Measurements from ENCODE around the gene OR6K6. TPM values are rescaled to one million over a fixed set of nuclear protein-coding genes. Genes with fewer than 3 reads are reported as not detected.

OR6K6 gene
- total RNA-seq, 1 experiment from 2014 or later, result not detected

DNA sequence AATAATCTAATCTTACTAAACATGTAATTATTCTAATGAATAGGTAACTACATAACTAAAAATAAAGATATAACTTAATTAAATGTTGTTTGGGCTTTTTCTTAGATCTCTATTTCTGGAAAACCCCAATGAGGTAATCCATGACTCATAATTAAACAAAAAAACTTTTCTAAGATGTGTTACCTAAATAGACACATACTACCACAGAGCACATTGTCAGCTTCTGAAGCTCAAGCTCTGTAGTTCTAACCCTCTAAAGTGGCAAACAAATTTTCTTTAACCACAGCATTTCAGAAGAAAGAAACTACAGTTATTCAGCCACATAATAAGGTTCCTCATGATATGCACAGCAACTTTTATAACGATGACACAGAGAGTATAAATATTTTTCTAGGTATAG, 38.2 kb upstream of the OR6K6 start:
- intact Hi-C loops (cut with micrococcal nuclease), result no loop called here
- Mint-ChIP-seq H3K4me3 (ENCODE audit: unreplicated experiment) (no peak overlapping the region), H3K36me3 (ENCODE audit: insufficient read depth, unreplicated experiment) (no peaks in the 10 kb centered on the region), H3K27me3 (ENCODE audit: insufficient read depth, unreplicated experiment) (peaks cover 97% of the 10 kb centered on the region), H3K4me1 (ENCODE audit: insufficient read depth, unreplicated experiment) (peaks cover 6% of the 10 kb centered on the region), H3K27ac (ENCODE audit: low read depth, unreplicated experiment) (no peak overlapping the region), H3K9me3 (ENCODE audit: unreplicated experiment) (no peaks in the 10 kb centered on the region)
- no TSS peak for BruUV-seq (replicated peaks)
- POLR2A ChIA-PET, result no interaction called here
- CTCF ChIA-PET, result no interaction called here
- TF ChIP-seq, protein P1, sequence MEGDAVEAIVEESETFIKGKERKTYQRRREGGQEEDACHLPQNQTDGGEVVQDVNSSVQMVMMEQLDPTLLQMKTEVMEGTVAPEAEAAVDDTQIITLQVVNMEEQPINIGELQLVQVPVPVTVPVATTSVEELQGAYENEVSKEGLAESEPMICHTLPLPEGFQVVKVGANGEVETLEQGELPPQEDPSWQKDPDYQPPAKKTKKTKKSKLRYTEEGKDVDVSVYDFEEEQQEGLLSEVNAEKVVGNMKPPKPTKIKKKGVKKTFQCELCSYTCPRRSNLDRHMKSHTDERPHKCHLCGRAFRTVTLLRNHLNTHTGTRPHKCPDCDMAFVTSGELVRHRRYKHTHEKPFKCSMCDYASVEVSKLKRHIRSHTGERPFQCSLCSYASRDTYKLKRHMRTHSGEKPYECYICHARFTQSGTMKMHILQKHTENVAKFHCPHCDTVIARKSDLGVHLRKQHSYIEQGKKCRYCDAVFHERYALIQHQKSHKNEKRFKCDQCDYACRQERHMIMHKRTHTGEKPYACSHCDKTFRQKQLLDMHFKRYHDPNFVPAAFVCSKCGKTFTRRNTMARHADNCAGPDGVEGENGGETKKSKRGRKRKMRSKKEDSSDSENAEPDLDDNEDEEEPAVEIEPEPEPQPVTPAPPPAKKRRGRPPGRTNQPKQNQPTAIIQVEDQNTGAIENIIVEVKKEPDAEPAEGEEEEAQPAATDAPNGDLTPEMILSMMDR (IDR thresholded peaks at IDR 0.05; ENCODE audit: unreplicated experiment), result no peak
- no peak for DNase-seq (ENCODE audit: unreplicated experiment)

GRCh38 chr1:158717344-158717743, 37.2 kb upstream of the OR6K6 start:
- Mint-ChIP-seq H3K27me3 (ENCODE audit: insufficient read depth, unreplicated experiment) (peaks cover 97% of the 10 kb centered on the region), H3K4me1 (ENCODE audit: insufficient read depth, unreplicated experiment) (peaks cover 6% of the 10 kb centered on the region), H3K9me3 (ENCODE audit: unreplicated experiment) (no peaks in the 10 kb centered on the region), H3K36me3 (ENCODE audit: insufficient read depth, unreplicated experiment) (no peaks in the 10 kb centered on the region), H3K4me3 (ENCODE audit: unreplicated experiment) (no peak overlapping the region), H3K27ac (ENCODE audit: low read depth, unreplicated experiment) (no peak overlapping the region)
- intact Hi-C loops (cut with micrococcal nuclease), result no loop called here
- TF ChIP-seq, protein P1 (IDR thresholded peaks at IDR 0.05; ENCODE audit: unreplicated experiment), result no peak
- CTCF ChIA-PET, result interaction anchor here (0.6 kb wide), 1 partner anchor 444 kb away, joined by 3 read pairs; no protein-coding TSS in a partner anchor
- POLR2A ChIA-PET, result no interaction called here
- no TSS peak for BruUV-seq (replicated peaks)
- no peak for DNase-seq (ENCODE audit: unreplicated experiment)

GRCh38 chr1:158719664-158720063, 34.9 kb upstream of the OR6K6 start:
- TF ChIP-seq, protein P1 (IDR thresholded peaks at IDR 0.05; ENCODE audit: unreplicated experiment), result no peak
- H3K4me1 Mint-ChIP-seq (ENCODE audit: insufficient read depth, unreplicated experiment), result peaks cover 6% of the 10 kb centered on the region
- no peaks in the 10 kb centered on the region for H3K36me3 Mint-ChIP-seq (ENCODE audit: insufficient read depth, unreplicated experiment)
- no peak for DNase-seq (ENCODE audit: unreplicated experiment)
- H3K27me3 Mint-ChIP-seq (ENCODE audit: insufficient read depth, unreplicated experiment), result peaks cover 92% of the 10 kb centered on the region
- intact Hi-C loops (cut with micrococcal nuclease), result no loop called here
- no TSS peak for BruUV-seq (replicated peaks)
- ChIA-PET POLR2A (no interaction called here), CTCF (interaction anchor here (0.7 kb wide), 1 partner anchor 652 kb away, joined by 3 read pairs; no protein-coding TSS in a partner anchor)
- H3K9me3 Mint-ChIP-seq (ENCODE audit: unreplicated experiment), result no peaks in the 10 kb centered on the region
- no peak overlapping the region for H3K4me3 Mint-ChIP-seq (ENCODE audit: unreplicated experiment)
- no peak overlapping the region for H3K27ac Mint-ChIP-seq (ENCODE audit: low read depth, unreplicated experiment)

DNA sequence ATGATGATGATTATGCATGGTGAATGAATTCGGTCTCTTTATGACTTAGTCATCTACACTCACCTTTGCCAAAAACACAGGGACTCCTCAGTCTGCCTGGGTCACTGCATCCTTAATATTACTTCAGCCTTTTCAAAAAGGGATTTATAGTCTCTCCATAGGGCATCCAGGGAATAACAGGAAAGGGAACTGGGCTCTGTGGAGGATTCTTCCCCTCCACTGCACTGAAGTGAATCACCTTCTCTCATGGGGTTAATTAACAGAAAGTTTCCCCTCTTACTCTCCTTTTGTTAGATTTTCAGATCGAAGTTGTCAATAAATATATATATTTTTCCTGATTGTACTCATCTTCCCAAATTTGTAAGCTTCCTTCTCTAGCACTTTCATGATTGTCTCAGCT, 33.9 kb upstream of the OR6K6 start, which contains the start of gene OR6K3:
TSS of gene OR6K3 (minus strand) at position 101 of the 400 bp plus-strand sequence. CDS start 2,605 bp downstream, outside the sequence.
- CTCF ChIA-PET, result no interaction called here
- no peak within 1 kb of the TSS for H3K4me3 Mint-ChIP-seq (ENCODE audit: unreplicated experiment)
- POLR2A ChIA-PET, result no interaction called here
- no peak for DNase-seq (ENCODE audit: unreplicated experiment)
- intact Hi-C loops (cut with micrococcal nuclease), result no loop called here
- no peak within 1 kb of the TSS for H3K27ac Mint-ChIP-seq (ENCODE audit: low read depth, unreplicated experiment)
- H3K9me3 Mint-ChIP-seq (ENCODE audit: unreplicated experiment), result no peaks in the 10 kb centered on the region
- TF ChIP-seq, protein P1 (IDR thresholded peaks at IDR 0.05; ENCODE audit: unreplicated experiment), result no peak
- peaks cover 6% of the 10 kb centered on the region for H3K4me1 Mint-ChIP-seq (ENCODE audit: insufficient read depth, unreplicated experiment)
- no TSS peak for BruUV-seq (replicated peaks)
- no peaks in the 10 kb centered on the region for H3K36me3 Mint-ChIP-seq (ENCODE audit: insufficient read depth, unreplicated experiment)
- H3K27me3 Mint-ChIP-seq (ENCODE audit: insufficient read depth, unreplicated experiment), result peaks cover 92% of the 10 kb centered on the region

All from MCF 10A (cell line).